Gastrocnemius medialis (tissue), 4 donors: ENCODE data around the gene MED22.

ENCODE experiments used
- CTCF ChIP-seq, 5 experiments: fragments of 450-650 bp in 3 of 5; fragments of 200-600 bp in 2 of 5; sonication (generic) in 2 of 5; IDR thresholded peaks in 4 of 5; conservative IDR thresholded peaks in 1 of 5; 1 replicate in 4 of 5; 2 replicates in 1 of 5; pipeline ENCODE4 v1.5.1; 2016 to 2019; ENCODE audit warnings: antibody characterized with exemption in 5 of 5, mild to moderate bottlenecking in 3 of 5, moderate library complexity in 3 of 5
- POLR2A ChIP-seq, 2 donors: fragments of 450-650 bp; IDR thresholded peaks; one replicate each; pipeline ENCODE4 v1.6.1; 2017; ENCODE audit warnings: antibody characterized with exemption in 2 of 2, mild to moderate bottlenecking in 2 of 2, moderate library complexity in 2 of 2

GRCh38 chr9:133380734-133381133 is 32.8 kb upstream of the MED22 start:
- TF ChIP-seq CTCF (IDR thresholded peaks at IDR 0.05 in 4 of 5, conservative IDR thresholded peaks at IDR 0.05 in 1 of 5) (no peak), POLR2A (IDR thresholded peaks at IDR 0.05) (no peak)
